HepG2 (cell line): ENCODE data around the gene SRSF1.

ENCODE experiments used
- HOXA7 ChIP-seq: sonication (generic); formaldehyde crosslinking; IDR thresholded peaks from 2 replicates; pipeline ENCODE4 v1.8.1; 2022; ENCODE audit warnings: mild to moderate bottlenecking, missing genetic modification reagents, moderate library complexity
- KLF13 ChIP-seq: sonication (generic); formaldehyde crosslinking; IDR thresholded peaks from 2 replicates; pipeline ENCODE4 v1.4.0; 2020; ENCODE audit warnings: mild to moderate bottlenecking, missing genetic modification reagents
- POLR2A ChIP-seq, 2 experiments: IDR thresholded peaks; 2 replicates each; pipeline ENCODE4 v1.6.1; 2011; ENCODE audit warnings: low read depth in 2 of 2, low read length in 2 of 2, mild to moderate bottlenecking in 1 of 2, moderate library complexity in 1 of 2; ENCODE audit not compliant: insufficient read depth in 1 of 2
- RNF2 ChIP-seq: fragments of 450-650 bp; conservative IDR thresholded peaks from 2 replicates; pipeline ENCODE4 v1.6.1; 2016; ENCODE audit warnings: low read depth
- SUZ12 ChIP-seq: fragments of 150-350 bp; IDR thresholded peaks from 2 replicates; pipeline ENCODE4 v1.6.1; 2014; ENCODE audit warnings: low read depth, low read length
- ZBTB20 ChIP-seq: sonication (generic); formaldehyde crosslinking; IDR thresholded peaks from 2 replicates; pipeline ENCODE4 v1.8.1; 2023; ENCODE audit warnings: missing genetic modification reagents, low read depth, mild to moderate bottlenecking, borderline replicate concordance
- ZNF383 ChIP-seq: sonication (generic); formaldehyde crosslinking; IDR thresholded peaks from 2 replicates; pipeline ENCODE4 v1.4.0; 2020; ENCODE audit warnings: missing genetic modification reagents, mild to moderate bottlenecking, borderline replicate concordance
- ZNF839 ChIP-seq: sonication (generic); formaldehyde crosslinking; IDR thresholded peaks from 2 replicates; pipeline ENCODE4 v1.4.0; 2020; ENCODE audit warnings: missing genetic modification reagents, mild to moderate bottlenecking, borderline replicate concordance
- TF ChIP-seq, protein P1 (sequence below): IDR thresholded peaks from 2 replicates; pipeline ENCODE4 v1.6.1; 2016; ENCODE audit warnings: missing compliant biosample characterization, missing genetic modification reagents, borderline replicate concordance
- TF ChIP-seq, protein P2 (sequence below): sonication (generic); formaldehyde crosslinking; IDR thresholded peaks from 2 replicates; pipeline ENCODE4 v1.4.0; 2020; ENCODE audit warnings: missing genetic modification reagents
- TF ChIP-seq, protein P3 (sequence below): sonication (generic); formaldehyde crosslinking; IDR thresholded peaks from 2 replicates; pipeline ENCODE4 v1.5.0; 2020; ENCODE audit warnings: mild to moderate bottlenecking, missing genetic modification reagents, moderate library complexity

DNA sequence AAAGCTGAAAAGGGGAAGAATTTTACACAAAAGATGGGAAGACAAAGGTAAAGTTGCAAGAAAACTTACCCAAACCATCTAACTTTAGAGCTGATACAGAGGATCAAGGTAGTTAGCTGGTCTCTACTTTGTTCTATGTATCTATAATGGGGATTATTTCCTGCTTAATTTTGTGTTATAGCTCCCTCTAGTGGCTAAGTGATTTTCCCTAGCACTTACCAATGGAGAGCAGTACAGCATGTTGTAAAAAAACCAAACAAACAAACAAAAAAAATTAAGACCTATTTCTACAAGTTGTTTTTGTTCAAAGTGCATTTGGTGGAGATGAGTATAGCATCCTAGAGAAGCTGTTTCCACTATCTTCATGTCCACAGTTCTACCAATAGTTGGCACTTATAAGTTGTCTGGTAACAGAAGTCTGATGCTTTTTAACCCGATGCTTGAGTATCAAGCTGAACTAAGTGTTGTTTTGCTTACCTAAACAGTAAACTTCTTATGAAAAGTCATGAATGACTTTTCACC, 7.5 kb downstream of the SRSF1 start:
- TF ChIP-seq ZNF839 (CRISPR knock-in tag), result no peak
- TF ChIP-seq KLF13 (CRISPR knock-in tag), result no peak
- TF ChIP-seq, protein P1, sequence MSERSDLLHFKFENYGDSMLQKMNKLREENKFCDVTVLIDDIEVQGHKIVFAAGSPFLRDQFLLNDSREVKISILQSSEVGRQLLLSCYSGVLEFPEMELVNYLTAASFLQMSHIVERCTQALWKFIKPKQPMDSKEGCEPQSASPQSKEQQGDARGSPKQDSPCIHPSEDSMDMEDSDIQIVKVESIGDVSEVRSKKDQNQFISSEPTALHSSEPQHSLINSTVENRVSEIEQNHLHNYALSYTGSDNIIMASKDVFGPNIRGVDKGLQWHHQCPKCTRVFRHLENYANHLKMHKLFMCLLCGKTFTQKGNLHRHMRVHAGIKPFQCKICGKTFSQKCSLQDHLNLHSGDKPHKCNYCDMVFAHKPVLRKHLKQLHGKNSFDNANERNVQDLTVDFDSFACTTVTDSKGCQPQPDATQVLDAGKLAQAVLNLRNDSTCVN (CRISPR knock-in tag), result no peak
- TF ChIP-seq, protein P2, sequence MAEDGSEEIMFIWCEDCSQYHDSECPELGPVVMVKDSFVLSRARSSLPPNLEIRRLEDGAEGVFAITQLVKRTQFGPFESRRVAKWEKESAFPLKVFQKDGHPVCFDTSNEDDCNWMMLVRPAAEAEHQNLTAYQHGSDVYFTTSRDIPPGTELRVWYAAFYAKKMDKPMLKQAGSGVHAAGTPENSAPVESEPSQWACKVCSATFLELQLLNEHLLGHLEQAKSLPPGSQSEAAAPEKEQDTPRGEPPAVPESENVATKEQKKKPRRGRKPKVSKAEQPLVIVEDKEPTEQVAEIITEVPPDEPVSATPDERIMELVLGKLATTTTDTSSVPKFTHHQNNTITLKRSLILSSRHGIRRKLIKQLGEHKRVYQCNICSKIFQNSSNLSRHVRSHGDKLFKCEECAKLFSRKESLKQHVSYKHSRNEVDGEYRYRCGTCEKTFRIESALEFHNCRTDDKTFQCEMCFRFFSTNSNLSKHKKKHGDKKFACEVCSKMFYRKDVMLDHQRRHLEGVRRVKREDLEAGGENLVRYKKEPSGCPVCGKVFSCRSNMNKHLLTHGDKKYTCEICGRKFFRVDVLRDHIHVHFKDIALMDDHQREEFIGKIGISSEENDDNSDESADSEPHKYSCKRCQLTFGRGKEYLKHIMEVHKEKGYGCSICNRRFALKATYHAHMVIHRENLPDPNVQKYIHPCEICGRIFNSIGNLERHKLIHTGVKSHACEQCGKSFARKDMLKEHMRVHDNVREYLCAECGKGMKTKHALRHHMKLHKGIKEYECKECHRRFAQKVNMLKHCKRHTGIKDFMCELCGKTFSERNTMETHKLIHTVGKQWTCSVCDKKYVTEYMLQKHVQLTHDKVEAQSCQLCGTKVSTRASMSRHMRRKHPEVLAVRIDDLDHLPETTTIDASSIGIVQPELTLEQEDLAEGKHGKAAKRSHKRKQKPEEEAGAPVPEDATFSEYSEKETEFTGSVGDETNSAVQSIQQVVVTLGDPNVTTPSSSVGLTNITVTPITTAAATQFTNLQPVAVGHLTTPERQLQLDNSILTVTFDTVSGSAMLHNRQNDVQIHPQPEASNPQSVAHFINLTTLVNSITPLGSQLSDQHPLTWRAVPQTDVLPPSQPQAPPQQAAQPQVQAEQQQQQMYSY, result no peak
- TF ChIP-seq ZNF383 (CRISPR knock-in tag), result no peak
- peak in 1 of 2 experiments; percentile 67; a peak in 2 of 4 replicates for TF ChIP-seq POLR2A (IDR thresholded peaks at IDR 0.05; ENCODE audit: insufficient read depth in 1 of 2, low read depth in 2 of 2, low read length in 2 of 2)
- no peak for TF ChIP-seq RNF2
- TF ChIP-seq HOXA7, result no peak
- TF ChIP-seq ZBTB20 (CRISPR knock-in tag), result no peak
- TF ChIP-seq, protein P3, sequence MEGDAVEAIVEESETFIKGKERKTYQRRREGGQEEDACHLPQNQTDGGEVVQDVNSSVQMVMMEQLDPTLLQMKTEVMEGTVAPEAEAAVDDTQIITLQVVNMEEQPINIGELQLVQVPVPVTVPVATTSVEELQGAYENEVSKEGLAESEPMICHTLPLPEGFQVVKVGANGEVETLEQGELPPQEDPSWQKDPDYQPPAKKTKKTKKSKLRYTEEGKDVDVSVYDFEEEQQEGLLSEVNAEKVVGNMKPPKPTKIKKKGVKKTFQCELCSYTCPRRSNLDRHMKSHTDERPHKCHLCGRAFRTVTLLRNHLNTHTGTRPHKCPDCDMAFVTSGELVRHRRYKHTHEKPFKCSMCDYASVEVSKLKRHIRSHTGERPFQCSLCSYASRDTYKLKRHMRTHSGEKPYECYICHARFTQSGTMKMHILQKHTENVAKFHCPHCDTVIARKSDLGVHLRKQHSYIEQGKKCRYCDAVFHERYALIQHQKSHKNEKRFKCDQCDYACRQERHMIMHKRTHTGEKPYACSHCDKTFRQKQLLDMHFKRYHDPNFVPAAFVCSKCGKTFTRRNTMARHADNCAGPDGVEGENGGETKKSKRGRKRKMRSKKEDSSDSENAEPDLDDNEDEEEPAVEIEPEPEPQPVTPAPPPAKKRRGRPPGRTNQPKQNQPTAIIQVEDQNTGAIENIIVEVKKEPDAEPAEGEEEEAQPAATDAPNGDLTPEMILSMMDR, result peak; percentile 81
- TF ChIP-seq SUZ12, result no peak
